Thyroid gland (tissue), 4 donors: ENCODE data around the gene CRTAP.

Experiments
- POLR2A ChIP-seq, 2 donors: fragments of 450-650 bp; IDR thresholded peaks; one replicate each; pipeline ENCODE4 v1.6.1; 2017; ENCODE audit warnings: antibody characterized with exemption in 2 of 2, mild to moderate bottlenecking in 2 of 2, moderate library complexity in 1 of 2
- TF ChIP-seq, protein P1 (sequence below), 6 experiments: fragments of 200-600 bp in 3 of 6; fragments of 450-650 bp in 3 of 6; sonication (generic) in 3 of 6; IDR thresholded peaks; one replicate each; pipeline ENCODE4 v1.5.1; 2016 to 2019; ENCODE audit warnings: antibody characterized with exemption in 6 of 6, mild to moderate bottlenecking in 2 of 6, inconsistent platforms in 1 of 6, moderate library complexity in 1 of 6

DNA sequence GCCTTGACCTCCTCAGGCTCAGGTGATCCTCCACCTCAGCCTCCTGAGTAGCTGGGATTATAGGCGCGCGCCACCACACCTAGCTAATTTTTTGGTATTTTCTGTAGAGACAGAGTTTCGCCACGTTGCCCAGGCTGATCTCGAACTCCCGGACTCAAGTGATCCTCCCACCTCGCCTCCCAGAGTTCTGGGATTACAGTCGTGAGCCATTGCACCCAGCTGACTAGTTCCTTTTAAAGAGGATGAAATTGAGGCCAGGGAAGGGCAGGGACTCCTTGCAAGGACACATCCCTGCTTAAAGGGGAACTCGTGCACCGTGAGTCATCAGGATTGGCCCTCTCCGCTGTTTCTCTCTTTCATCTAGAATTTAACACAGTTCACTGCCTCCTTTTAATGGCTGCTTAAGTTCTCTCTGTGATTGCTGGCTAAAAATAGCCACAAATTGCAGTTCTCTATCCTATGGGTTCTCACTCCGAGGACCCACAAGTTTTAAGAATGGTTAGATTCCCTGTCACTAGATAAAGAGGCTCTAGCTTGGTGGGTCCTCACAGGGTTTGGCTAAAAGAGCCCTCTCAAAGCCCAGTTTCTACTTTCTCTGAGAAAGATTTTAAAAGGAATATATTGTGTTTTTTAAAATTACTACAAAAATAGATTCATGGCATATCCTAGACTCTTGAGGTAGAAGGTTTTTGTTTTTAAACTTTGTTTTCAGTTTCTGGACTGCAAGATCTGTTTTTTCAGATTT, 1.4 kb downstream of the CRTAP start:
- TF ChIP-seq, protein P1, sequence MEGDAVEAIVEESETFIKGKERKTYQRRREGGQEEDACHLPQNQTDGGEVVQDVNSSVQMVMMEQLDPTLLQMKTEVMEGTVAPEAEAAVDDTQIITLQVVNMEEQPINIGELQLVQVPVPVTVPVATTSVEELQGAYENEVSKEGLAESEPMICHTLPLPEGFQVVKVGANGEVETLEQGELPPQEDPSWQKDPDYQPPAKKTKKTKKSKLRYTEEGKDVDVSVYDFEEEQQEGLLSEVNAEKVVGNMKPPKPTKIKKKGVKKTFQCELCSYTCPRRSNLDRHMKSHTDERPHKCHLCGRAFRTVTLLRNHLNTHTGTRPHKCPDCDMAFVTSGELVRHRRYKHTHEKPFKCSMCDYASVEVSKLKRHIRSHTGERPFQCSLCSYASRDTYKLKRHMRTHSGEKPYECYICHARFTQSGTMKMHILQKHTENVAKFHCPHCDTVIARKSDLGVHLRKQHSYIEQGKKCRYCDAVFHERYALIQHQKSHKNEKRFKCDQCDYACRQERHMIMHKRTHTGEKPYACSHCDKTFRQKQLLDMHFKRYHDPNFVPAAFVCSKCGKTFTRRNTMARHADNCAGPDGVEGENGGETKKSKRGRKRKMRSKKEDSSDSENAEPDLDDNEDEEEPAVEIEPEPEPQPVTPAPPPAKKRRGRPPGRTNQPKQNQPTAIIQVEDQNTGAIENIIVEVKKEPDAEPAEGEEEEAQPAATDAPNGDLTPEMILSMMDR (IDR thresholded peaks at IDR 0.05) = no peak
- TF ChIP-seq POLR2A (IDR thresholded peaks at IDR 0.05) = peak in 1 of 2 donors; percentile 62
